NCI-H2081 (cell line): ENCODE data around the gene HOXA5.

ENCODE experiments used
- DNase-seq, 2 experiments: peaks; one replicate each; lab custom pipeline; 2025; lab: John Stamatoyannopoulos, UW

The HOXA5 gene

GRCh38 chr7:27160145-27160545 is 16.7 kb upstream of the HOXA5 start:
- no peak for DNase-seq

GRCh38 chr7:27159266-27160144 is 16.0 kb upstream of the HOXA5 start:
- DNase-seq, result no peak

DNA sequence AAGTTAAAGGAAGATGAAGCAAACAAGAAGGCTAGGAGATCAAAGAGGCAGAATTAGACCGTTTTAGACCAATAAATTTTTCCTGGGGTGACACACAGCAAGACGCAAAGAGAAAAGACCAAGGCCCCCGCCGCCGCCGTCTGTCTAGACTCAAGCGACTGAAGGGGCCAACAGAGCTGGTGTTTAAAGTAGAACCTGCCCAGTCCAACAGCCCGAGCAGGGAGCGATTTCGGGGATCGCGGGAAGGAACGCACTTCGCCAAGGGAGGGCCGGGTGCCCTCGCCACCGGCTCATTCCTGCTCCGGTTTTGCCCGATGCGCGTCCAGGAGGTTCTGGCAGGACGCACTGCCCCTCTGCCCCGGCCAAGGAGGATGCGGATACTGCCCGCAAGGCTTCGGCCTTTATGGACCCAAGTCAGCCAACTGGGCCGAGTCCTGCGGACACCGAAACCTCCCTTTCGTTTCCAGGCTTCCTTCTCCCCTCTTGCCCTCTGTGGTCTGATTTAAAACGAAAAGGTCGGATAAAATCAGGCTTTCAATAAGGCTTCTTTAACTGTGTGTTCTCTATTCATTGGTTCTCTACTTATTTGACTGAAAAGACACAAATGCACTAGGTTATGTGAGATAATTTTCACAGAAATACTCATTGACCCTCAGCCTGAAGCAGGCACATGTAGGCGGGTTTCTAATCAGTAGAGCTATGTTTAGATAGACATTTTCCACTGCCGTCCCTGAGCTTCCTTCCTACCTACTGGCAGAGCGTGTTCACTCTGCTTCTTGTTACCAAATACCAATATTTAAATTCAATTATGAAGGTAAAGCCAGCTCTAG is 15.2 kb upstream of the HOXA5 start:
- DNase-seq, result no peak

GRCh38 chr7:27157702-27158431 is 14.4 kb upstream of the HOXA5 start:
- DNase-seq, result no peak

DNA sequence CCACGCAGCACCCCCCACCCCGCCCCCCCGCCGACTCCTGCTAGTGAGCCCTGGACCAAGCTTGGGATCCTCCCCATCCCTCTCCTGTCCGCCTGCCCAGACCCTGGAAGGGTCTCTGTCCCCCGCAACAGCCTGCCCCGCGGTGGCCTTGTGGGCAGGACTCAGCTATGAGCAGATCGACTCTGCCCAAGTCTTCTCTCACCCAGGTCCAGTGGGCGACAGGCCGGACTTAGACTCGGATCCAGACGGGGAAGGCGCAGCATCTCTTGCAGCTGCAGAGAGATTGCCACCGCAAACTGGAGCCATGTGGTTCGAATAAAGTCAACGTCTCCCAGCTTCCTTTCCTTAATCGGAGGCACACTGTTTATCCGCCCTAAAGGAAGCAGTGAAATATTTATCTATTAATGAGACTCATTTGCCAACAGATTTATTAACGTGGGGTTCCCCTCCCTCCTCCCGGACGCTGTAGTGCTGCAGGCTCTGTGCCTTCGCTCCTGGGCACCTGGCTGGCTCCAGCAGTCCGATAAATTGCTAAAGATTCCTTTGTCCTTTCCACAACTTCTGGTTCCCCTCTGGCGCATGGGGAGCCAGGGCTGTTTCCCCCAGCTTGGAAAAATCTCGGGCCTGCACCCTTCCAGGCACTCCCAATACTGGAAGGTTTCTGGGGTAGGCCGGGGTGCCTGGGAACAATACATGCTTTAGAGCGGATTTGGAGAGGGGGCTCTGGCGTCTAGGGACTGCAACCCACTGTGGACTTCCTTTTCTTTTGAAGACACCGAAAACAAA is 13.6 kb upstream of the HOXA5 start:
- no peak for DNase-seq

GRCh38 chr7:27156508-27156898 is 13.0 kb upstream of the HOXA5 start, which contains the start of gene HOXA7:
HOXA7 (minus strand) TSS chr7:27156675; CDS start chr7:27156545, 130 bp downstream.
- peak; percentile 23 to 68 for DNase-seq

- DNase-seq, result no peak
These were observed 12.5 kb upstream of the HOXA5 start for GRCh38 chr7:27155816-27156507.

GRCh38 chr7:27154901-27155815 is 11.7 kb upstream of the HOXA5 start:
- no peak for DNase-seq

GRCh38 chr7:27154369-27154768 is 10.9 kb upstream of the HOXA5 start:
- no peak for DNase-seq

DNA sequence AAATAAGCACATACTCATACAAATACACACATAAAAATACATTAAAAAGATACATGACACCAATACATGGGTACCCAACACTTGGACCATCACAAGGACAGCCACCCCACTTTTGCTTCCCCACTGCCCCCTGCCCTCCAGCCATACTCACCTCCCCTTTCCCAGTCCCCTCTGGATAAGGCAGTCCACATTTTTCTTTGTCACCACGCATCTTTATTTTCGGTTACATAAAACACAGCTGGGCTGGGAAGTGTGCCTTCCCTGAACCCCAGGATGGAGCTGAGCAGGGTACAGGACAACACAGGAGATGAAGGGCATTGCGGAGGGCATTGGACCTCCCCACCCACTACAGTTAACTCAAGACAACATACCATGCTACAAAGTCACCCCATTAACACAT is 10.0 kb upstream of the HOXA5 start:
- DNase-seq, result no peak

GRCh38 chr7:27152816-27153442 is 9.4 kb upstream of the HOXA5 start:
- DNase-seq, result no peak

DNA sequence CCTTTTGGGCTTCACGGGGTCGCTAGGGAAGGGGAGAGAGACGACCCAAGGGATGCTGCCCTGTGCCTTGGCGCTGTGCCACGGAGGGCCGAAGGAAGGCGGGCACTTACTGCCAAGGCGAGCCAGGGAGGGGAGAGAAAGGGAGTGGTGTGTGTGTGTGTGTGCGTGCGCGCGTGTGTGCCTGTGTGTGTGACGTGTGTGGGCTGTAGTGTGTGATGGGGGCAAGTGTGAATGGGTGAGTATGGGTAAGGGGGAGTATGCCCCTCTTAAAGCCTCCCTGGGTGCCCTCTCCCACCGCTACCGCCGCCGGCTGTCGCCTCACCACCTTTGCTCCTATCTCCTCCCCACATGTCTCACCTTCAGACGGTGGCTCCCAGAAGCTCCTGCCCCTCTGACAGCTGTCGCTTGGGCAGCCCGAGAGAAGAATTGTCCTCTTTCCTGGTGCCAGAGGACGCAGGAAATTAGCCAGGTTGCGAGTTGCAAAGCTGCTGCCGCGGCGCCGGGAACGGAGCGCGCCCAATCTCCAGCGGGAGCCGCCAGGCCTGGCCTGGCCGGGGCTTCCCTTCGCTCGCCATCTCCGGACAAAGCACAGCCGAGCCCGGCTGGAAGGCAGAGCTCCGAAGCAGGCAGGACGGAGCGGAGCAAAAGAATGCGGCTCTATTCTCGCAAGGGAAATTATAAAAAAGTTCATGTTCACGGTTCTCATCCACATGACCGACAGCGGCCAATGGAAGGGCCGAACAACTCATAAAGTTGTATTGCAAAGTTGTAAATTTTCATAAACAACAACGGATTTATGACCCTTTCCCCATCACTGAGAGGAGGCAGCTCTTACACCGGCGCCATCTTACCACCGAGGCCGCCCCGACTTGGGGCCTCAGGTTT is 8.7 kb upstream of the HOXA5 start, which contains the start of gene HOXA3:
Gene HOXA3 (minus strand): TSS at position 653 of the 885 bp plus-strand sequence. CDS start 41,943 bp downstream, outside the sequence.
- no peak for DNase-seq

DNA sequence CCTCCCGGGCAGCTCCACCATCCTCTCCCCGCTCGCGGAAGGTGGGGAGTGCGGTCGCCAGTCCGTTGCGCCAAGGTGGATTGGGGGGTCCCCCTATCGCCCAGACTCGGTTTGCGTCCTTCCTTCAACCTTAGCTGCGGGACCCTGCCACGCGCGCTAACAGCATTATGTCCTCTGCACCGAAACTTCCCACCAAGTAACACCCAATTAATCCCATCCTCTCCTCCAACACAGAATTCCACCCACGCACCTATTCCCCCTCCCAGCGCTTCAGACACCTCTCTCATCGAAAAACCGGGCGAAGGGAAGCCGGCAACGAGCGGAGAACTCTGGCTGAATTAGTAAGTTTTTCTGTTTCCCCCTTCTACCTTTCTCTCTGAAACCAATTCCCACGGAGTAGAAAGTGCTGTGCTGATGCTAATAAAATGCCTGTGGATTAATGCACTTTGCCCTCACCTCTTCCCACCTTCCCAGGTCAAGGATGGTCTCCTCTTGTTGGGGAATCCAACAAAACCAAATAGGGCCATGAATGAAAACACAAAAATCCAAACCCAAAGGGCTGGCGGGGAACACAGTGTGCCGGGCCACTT is 8.0 kb upstream of the HOXA5 start:
- DNase-seq, result no peak

DNA sequence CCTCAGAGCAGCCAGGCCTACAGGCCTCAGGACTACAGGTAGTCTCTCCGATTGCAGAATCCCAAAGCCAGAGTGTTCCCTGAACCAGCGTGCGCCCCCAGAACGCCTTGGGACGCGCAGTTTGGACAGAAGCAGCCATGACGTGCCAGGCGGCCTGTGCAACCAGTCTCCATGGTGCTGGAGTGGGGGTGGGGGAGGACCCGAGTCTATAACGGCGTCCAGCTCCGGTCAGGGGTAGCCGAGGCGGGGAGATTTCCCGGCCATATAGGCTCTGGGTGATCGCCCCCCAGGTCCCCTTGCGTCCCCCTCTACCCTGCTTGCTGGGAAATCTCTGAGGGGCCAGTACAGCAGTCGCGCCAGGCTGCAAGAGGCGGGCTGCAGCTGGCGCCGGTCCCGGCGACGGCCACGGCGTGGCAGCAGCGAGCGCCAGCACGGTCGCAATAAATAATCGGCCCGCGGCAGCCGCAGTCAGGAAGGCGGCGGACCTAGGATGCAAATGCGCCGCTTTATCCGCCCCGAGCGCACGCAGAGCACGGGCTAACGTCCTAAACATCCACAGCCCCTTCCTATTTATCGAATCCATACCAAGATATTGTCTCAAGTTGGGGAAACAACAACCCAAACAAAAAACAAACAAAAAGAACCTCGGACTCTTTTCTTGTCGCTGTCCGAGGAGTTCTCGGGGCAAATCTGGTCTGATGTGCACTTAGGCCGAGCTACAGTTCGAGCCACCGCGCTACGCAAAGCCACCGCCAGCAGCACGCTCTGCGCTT is 7.3 kb upstream of the HOXA5 start:
- peak; percentile 72 to 81 for DNase-seq

- DNase-seq, result peak; percentile 19 to 67
These were observed 6.5 kb upstream of the HOXA5 start for GRCh38 chr7:27149842-27150567.
